ENCODE data around the gene PTH1R.

Gene PTH1R

GRCh38 chr3:46849686-46850467 lies 27.6 kb upstream of the PTH1R start:
- H3K4me3 ChIP-seq (ENCODE audit: low read depth, low read length), result no peak overlapping the region
- TF ChIP-seq CTCF (IDR thresholded peaks at IDR 0.05; ENCODE audit: control insufficient read depth, extremely low read depth, insufficient read depth), result no peak
- no peak for DNase-seq (ENCODE audit: low read depth)

DNA sequence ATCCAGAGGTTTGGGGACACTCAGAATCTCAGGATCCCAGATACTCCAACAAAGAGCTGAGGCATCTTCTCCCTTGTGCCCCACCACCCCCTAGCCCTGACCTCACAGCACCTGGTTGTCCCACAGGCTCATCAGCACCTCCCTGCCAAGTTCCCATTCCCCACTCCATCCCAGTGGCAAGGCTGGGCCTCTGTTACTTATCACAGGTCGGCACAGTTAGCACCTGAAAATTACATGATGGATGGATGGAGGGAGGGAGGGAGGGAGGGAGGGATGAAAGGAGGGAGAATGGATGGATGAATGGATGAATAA lies 27.1 kb upstream of the PTH1R start:
- no peak overlapping the region for H3K4me3 ChIP-seq (ENCODE audit: low read depth, low read length)
- no peak for TF ChIP-seq CTCF (IDR thresholded peaks at IDR 0.05; ENCODE audit: control insufficient read depth, extremely low read depth, insufficient read depth)
- DNase-seq (ENCODE audit: low read depth), result no peak

GRCh38 chr3:46851364-46852333 lies 25.9 kb upstream of the PTH1R start:
- DNase-seq (ENCODE audit: low read depth), result no peak
- no peak overlapping the region for H3K4me3 ChIP-seq (ENCODE audit: low read depth, low read length)
- no peak for TF ChIP-seq CTCF (IDR thresholded peaks at IDR 0.05; ENCODE audit: control insufficient read depth, extremely low read depth, insufficient read depth)

GRCh38 chr3:46852334-46852720 lies 25.2 kb upstream of the PTH1R start:
- no peak overlapping the region for H3K4me3 ChIP-seq (ENCODE audit: low read depth, low read length)
- TF ChIP-seq CTCF (IDR thresholded peaks at IDR 0.05; ENCODE audit: control insufficient read depth, extremely low read depth, insufficient read depth), result no peak
- no peak for DNase-seq (ENCODE audit: low read depth)

DNA sequence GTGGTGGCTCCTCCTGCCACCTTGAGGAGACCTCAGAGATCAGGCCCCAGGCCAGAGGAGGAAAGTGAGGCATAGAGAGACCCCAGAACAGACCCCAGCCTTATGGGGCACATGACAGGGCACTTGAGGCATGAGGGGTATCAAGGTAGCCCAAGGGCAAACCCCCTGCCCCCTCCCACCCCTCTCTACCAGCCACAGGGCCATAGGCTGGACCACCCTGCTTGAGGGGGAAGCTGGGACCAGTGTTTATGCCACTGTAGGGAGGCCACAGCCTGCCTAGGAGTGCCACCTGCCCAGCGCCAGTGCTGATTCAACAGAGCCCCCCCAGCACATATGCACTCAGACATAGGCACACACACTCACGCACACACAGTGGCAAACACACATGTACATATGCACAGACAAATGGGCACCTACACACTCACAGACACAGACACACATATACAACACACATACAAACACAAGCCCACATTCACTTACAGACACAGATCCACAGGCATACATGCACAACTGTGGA lies 24.6 kb upstream of the PTH1R start:
- DNase-seq (ENCODE audit: low read depth), result no peak
- TF ChIP-seq CTCF (IDR thresholded peaks at IDR 0.05; ENCODE audit: control insufficient read depth, extremely low read depth, insufficient read depth), result no peak
- H3K4me3 ChIP-seq (ENCODE audit: low read depth, low read length), result no peak overlapping the region

DNA sequence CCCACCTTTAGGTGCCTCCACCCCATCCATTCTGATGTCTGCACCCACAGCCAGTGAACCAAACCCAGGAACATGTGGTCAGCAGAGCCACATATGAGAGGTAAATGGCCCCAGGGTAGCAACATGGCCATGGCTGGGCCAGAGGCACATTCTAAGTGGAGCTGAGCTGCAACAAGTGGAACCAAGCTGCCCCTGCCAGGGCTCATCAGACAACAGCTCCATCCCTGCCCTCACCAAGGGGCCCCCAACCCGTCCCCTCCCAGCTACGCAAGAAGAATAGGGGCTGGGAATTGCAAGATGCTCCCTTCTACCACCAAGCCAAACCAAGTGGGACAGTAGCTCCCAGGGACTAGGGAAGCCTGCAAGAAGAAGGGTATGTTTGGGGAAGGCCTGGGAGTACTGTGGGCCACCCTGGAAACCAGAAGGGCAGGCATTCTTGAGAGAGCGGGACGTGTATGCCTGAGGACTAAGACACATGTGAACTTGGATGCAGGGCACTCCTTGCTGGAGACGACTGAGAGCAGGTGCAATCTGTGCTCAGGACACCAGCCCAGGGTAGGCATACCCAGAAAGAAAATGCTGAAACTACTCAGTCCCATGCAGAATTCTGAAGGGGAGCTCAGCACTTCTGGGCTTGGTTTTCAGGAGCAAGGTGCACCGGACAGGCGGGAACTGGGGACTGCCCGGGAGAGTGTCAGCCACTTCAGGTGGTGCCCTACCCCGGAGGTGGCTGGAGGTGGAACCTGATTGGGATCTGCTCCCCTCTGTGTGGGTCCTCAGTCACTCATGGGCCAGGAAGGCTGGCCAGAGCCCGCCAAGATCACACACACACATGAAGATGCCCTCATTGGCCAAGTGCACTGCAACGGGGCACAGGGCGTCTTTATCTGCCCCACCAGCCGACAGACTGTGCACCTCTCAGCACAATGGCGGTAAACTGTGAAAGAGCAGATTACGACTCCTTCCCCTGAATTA lies 23.8 kb upstream of the PTH1R start:
- no peak overlapping the region for H3K4me3 ChIP-seq (ENCODE audit: low read depth, low read length)
- no peak for TF ChIP-seq CTCF (IDR thresholded peaks at IDR 0.05; ENCODE audit: control insufficient read depth, extremely low read depth, insufficient read depth)
- no peak for DNase-seq (ENCODE audit: low read depth)
